NCI-H526 (cell line): ENCODE measurements around the gene KCTD2.
"Not testable (repeated sequence)": the region's sequence is repeated elsewhere in the genome, so short reads cannot be mapped to it uniquely, and the experiment has no call there.

Source experiments
- DNase-seq, 2 experiments: peaks; one replicate each; lab custom pipeline; 2025; lab: John Stamatoyannopoulos, UW

The KCTD2 gene, protein sequence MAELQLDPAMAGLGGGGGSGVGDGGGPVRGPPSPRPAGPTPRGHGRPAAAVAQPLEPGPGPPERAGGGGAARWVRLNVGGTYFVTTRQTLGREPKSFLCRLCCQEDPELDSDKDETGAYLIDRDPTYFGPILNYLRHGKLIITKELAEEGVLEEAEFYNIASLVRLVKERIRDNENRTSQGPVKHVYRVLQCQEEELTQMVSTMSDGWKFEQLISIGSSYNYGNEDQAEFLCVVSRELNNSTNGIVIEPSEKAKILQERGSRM

DNA sequence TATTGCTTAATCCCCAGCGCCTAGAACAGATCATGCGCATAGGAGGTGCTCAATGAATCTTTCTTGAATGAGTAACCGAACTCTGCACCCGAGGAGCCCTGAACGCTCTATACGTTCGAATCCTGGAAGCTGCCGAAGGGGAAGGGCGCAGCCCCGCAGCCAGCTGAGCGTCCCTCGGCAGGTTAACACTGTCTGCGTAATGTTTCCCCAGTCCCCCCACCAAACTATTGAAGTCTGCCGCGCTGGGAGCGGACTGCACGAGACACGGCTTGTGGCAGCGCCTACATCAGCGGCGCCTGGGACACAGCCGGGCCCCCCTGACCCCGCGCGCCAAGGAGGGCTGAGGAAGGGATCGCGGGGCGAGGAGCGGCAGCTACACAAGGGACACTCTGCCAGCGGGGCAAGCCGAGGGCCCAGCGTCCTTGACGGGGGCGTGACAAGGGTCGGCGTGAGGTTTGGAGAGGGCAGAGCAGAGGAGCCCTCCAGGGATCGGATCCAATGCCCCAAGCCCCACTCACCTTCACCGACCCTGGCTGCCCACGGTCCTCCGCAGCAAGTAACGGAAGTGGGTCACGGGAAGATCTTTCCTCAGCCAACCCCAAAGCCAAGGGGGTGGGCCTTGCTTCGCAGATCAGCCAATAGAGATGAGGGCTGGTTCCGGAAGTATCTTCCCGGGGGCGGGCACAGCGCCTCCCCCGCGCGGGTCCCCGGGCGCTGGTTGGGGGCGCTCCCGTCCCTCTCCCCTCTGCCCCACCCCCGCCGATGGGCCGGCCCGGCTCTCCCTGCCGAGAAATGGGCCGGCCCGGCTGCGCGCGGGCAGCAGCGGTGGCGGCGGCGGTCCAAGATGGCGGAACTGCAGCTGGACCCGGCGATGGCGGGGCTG, at the start of gene KCTD2, which contains the start of gene ATP5PD:
Gene KCTD2, plus strand, starts transcription at position 819 of the 883 bp plus-strand sequence. Its CDS starts 26 bp downstream, at position 845.
Gene ATP5PD, minus strand, starts transcription at position 563 of the 883 bp plus-strand sequence. CDS start 4,319 bp downstream, outside the sequence.
- DNase-seq, result peak; percentile 92 to 99

DNA sequence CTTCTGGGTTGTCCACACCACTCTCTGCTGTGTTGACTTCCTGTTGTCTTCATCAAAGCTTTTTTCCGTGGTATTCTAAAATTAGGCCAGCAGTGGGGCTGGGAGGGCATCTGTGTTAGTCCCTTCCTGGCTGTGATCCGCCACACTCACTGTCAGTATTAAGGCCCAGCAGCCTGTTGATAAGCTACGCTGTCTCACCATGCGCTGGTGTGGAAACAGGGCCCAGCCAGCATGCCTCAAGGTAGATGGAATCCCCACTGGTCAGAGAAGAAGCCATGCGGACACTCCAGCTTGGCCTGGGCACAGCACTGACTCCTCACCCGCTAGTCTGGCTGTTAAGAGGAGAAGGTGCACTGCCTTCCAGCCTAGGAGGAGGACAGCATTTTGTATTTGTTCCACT, 48.2 kb upstream of the KCTD2 start:
- no peak for DNase-seq

DNA sequence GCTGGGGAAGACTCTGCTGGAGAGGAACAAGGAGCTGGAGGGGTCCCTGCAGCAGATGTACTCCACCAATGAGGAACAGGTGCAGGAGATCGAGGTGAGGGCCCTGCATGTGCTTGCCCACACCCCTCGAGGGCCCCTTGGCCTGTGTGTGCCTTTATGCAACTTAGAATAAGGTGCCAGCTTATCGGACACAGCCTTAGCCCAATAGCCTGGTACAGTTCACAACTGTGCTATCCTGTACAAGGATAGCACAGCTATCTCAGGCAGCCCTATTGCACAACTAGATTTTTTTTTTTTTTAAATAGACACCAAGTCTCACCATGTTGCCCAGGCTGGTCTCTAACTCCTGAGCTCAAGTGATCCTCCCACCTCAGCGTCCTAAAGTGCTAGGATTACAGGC, 47.5 kb upstream of the KCTD2 start:
- no peak for DNase-seq

DNA sequence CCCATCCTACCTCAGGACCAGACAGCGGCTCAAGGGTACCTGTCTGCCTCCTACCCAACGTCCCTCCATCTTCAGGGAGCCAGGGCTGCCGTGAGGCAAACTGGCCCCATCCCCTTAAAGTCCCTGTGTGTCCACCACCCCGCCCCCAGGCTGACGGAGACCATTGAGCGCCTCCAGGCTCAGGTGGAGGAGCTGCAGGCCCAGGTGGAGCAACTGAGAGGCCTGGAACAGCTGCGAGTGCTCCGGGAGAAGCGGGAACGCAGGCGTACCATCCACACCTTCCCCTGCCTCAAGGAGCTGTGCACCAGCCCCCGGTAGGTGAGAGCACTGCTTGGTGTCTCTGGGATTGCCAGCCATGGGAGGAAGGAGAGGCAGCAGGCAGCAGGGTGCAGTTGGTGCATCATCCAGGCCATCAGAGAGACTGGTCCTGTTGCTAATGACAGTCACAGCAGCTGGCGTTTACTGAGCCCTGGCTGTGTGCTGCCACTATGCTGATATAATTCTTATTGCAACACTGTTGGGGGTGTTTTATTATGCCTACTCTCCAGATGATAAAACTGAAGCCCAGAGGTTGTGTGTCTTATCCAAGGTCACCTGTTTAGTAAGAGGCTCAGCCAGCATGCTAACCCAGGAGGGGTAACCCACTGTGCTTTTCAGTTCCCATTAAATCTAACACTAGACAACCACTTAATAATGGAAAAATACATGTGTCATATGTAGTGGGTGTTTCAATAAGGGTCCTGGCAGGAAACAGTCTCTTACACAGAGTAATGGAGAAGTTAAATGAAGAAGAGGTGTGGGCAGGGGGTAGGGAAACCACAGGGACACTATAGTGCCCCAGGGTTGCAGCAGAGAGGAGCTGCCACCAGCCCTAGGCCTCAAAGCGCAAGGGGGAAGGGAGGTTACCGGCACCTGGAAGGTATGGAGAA, 44.8 kb upstream of the KCTD2 start:
- no peak for DNase-seq

DNA sequence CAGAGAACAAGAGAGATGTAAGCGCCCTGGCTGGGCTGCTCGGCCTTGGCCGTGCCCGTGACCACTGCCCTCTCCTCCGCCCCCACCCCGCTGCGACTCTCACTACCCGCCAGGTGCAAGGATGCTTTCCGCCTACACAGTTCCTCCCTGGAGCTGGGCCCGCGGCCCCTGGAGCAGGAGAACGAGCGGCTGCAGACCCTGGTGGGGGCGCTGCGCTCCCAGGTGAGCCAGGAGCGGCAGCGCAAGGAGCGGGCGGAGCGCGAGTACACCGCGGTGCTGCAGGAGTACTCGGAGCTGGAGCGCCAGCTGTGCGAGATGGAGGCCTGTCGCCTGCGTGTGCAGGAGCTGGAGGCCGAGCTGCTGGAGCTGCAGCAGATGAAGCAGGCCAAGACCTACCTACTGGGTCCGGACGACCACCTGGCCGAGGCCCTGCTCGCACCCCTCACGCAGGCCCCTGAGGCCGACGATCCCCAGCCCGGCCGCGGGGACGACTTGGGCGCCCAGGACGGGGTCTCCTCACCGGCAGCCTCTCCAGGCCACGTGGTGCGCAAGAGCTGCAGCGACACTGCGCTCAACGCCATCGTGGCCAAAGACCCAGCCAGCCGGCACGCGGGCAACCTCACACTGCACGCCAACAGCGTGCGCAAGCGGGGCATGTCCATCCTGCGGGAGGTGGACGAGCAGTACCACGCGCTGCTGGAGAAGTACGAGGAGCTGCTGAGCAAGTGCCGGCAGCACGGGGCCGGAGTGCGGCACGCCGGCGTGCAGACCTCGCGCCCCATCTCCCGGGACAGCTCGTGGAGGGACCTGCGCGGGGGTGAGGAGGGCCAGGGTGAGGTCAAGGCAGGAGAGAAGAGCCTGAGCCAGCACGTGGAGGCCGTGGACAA, 43.7 kb upstream of the KCTD2 start:
- no peak for DNase-seq

DNA sequence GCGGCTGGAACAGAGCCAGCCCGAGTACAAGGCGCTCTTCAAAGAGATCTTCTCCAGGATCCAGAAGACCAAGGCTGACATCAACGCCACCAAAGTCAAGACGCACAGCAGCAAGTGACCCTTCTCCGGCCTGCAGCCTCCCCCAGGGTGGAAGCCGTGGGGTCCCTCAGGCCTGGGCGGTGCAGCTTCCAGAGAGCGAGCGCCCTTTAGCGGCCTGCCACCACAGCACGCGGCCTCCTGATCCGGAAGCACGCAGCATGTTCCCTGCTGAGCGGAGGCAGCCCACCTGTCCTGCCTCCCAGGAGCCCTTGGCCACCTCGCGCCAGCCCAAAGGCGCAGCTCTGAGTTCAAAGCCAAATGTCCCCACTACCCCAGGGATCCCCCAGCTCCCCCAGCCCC, 43.1 kb upstream of the KCTD2 start:
- no peak for DNase-seq

DNA sequence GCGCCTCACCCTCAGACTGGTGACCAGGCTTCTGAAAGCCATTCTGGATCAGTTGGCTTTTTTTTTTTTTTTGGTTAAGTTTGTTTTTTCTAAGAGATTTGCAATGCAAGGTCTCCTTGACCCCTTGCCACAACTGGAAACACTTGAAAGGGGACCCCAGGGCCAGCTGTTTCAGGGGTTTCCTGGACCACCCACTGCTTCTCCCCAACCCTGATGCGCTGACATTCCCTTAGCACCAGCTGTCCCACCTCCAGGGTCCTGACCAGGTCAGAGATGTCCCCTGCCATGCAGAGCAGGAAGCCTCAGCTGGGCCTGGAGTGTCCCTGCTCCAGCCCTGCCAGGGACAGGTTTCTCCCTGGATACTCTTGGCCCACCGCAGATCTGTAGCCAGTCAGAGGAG, 42.7 kb upstream of the KCTD2 start:
- no peak for DNase-seq

DNA sequence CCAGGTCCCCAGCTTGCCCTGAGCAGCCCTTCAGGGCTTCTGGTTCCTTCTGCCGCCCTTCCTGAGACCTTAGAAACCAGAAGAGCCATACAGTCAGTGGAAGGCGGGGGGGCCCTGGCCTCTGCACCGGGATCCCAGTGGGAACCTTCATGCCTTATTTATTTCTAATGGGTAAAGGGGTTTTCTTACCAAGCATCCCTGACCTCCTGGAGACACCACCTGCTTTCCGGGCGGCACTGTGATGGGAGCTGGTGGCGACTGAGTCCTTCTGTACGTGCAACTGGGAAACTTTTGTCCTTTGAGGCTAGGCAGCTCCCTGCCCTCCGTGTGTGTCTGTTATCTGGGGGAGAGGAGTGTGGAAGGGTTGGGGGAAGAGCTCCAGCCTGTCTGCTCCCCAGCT, 41.7 kb upstream of the KCTD2 start:
- DNase-seq, result no peak

DNA sequence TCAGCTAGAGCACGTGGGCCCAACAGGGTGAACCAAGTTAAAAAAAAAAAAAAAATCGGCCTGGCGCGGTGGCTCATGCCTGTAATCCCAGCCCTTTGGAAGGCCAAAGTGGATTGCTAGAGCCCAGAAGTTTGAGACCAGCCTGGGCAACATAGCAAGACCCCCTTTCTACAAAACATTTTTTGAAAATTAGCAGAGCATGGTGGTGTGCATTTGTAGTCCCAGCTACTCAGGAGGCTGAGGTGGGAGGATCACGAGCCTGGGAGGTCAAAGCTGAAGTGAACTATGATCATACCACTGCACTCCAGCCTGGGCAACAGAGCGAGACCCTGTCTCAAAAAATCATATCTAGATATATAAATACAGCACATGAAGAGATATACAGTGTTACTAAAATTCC, 40.9 kb upstream of the KCTD2 start:
- DNase-seq, result not testable (repeated sequence)

DNA sequence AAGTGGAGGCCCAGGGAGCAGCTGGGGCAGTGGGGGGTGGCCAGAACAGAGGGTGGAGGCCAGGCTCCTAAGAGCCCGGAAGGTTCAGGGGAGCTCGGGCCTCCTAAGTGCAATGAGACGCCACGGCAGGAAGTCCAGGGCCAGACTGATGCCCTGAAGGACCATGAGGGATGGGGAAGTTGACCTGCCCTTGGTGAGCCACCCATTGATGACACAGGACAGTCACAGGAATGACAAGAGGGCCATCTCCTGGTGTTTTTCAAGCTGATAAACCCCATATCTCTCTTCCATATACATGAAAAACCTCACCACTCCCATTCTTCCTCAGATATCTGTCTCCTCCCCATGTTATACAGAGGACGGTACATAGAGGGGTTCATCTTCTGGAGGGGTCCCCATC, 40.4 kb upstream of the KCTD2 start:
- no peak for DNase-seq

DNA sequence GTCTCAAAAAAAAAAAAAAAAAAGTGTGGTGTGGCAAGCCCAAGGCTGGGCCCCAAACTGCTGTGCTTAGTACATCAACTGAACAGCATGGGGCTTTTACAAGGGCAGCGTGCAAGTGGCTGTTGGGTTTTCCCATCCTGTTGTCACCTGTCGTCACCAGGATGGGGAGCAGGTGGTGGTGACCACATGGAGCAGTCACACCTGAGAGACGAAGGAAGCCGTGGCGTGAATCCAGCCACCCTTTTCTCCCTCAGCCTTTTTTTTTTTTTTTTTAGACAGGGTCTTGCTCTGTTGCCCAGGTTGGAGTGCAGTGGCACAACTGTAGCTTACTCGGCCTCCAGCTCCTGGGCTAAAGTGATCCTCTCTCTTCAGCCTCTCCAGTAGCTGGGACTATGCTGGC, 38.7 kb upstream of the KCTD2 start:
- DNase-seq, result no peak

DNA sequence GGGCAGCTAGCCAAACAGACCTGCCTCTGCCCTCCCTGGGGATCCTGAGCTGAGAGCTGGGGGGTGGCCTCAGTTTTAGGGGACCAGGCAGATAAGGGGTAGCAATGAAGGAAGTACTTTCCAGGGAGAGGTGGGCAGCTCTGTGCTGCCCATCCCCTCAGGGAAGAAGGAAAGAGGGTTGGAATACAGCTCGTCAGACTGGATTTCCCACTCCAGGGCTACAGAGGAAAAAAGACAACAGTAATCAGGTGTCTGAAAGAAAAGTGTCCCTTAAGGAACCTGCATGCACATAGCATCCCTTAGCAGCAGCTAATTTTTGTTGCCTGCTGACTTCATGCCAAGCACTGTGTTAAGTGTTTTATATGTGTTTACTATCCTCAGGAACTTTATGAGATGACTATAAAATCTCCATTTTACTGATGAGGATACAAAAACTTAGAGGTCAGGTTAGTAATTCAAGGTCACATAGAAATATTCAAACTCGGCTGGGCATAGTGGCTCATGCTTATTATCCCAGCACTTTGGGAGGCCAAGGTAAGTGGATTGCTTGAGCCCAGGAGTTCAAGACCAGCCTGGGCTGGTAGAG, 37.8 kb upstream of the KCTD2 start:
- no peak for DNase-seq

DNA sequence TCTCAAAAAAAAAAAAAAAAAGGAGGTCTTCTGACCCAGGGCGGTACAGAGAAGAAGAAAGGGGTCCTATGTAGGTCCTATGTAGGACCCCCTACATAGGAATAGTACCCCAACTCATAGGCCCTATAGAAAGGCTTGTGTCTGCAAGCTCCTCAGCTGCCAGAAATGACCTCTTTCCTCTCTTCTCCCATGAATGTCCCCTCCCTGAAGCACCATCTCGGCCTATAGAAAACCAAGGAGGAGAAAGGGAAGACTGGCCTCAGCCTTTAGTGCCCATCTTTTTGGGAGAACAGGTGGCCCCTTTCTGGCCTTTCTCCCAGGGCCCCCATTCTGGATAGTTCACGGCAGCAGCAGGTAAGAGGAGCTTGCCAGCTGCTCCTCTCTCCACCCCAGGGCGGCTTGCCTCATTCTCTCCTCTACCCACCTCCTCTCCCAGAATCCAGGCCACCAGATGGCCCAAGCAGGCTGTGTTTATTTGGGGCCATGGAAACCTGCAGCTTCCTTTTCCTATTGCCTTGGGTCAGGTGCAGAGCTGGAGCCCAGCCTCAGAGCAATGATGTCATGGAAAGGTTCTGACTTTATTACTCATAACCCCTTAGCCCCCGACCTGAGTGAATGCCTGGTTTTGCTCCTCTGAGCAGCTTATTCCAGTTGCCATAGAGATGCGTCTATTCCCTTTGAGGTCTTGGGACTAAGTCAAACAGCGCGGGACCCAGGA, 36.2 kb upstream of the KCTD2 start:
- peak; percentile 50 to 54 for DNase-seq

DNA sequence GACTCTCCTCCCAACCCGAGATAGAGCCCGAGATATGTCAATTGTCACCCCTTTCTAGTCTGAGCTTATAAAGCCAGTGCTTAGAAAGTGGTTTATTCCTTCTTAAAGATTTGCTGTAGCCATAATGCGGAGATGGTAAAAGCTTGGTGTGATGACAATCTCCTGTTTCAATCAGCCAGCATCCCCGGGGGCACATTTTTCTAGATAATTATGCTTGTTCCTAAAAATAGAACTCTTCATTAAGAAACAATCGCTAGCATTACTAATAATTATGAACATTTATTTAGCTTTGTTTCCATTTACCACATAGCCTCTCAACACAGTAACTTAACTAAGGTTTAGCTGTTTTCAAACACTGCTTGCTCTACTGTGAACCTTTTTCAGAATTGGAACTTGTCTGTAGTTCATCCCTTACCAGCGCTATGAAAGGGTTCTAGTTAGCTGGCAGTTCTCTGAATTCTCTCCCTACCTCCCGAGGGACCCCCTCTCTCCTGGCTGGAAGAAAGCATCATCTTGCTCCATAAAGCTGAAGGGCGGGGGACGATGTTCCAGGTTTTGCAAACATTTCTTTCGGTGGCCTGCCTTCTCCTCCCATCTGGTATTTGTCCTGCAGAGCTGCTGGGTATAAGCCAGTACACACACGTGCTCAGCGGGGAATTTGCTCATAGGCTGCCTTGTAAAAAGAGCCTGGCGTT, 35.5 kb upstream of the KCTD2 start:
- DNase-seq, result peak in 1 of 2 experiments; percentile 35

DNA sequence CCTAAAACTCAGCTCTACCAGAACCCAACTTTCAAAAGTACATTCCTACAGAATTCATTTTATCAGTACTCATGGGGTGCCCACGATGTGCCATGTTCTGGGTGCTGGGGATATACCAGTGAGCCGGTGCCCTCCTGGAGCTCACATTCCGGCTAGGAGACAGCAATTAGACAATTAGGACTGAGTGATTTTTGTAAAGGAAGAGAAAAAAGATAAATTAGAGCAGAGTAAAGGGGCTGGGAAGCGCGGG, 35.0 kb upstream of the KCTD2 start:
- DNase-seq, result no peak

DNA sequence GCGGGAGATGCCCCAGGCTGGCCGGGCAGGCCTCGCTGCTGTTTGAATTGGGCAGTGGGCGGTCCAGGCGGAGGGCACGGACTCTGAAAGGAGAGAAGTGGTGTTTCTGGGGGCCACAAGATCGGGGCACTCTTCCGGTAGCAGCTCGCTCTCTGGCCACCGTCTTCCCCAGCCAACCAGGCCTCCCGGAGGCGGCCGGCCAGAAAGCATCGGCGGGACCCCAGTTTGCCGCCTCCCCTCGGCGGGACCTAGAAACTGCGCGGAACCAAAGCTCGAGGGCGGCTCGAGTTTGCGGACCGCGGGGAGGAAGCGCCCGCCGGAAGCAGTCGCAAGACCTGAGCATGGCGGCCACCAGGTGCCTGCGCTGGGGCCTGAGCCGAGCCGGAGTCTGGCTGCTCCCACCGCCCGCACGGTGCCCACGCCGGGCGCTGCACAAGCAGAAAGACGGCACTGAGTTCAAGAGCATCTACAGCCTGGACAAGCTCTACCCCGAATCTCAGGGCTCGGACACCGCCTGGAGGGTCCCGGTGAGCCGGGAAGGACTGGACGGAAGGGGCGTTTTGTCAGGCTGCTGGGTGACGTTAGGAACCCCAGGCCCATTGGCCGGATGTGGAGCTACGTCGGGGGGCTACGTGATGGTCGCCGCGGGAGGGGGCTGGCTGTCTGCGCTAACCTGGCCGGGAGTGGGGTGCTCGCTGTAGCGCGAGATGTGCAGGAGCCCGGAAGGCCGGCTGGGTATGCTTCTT, 34.5 kb upstream of the KCTD2 start, which contains the start of gene MRPL58:
Gene MRPL58, plus strand, starts transcription at position 325 of the 746 bp plus-strand sequence. Its CDS starts 17 bp downstream, at position 342.
- peak; percentile 64 to 94 for DNase-seq

DNA sequence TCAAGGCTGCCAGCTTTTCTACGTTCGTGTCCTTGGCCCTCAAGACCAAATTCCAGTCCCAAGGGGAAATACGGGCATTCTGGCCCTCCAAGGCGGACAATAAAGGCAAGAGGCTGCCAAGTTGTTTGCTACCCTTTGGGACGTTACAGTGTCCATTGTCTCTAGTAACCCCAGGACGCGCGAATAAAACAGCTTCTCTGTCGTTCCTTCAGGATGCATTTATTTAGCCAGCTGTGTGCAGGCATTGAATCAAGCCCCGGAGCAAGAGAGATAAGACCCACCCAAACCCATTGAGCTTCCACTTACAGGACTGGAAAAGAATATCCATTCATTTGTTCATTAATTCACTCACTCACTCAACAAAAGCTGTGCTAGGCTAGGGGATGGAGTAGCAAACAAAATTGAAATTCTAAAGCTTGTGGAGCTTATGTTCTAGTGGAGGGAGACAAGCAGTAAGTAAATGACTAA, 33.9 kb upstream of the KCTD2 start:
- DNase-seq, result peak in 1 of 2 experiments; percentile 49

DNA sequence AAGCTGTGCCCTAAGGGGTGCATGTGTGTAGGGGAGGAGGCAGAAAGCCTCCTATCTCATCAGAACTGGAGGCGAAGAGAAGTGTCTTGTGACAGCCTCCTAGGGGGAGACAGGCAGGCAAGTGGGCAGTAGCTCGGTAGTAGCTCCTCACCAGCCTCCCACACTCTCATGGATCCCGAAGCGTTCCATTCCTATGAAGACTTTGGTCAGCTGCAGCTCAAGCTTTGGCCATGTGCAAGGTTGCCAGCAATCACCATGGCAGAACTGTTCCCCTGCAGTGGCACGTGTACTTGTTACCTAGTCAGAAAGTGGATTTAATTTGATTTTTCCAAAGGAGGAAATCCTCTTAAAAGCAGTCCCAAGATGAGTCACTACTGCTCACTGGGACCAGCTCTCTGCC, 27.9 kb upstream of the KCTD2 start:
- no peak for DNase-seq

DNA sequence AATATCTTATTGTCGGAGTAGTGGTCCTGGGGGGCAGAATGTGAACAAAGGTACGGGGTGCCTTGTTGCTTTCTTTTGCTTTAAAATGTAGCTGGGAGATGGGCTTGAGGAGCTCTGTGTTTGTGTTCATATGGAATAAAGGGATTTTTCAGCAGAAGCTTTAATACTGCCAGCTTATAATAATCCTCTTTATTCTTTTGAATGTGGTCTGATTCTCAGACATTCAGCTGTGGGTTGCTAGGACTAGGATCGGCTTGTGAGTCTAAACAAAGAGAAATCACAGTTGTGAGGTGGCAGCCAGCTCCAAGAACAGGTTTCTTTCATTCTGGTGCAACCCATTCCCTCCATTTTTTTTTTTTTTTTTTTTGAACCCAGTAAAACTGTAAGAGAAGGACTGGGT, 27.3 kb upstream of the KCTD2 start:
- DNase-seq, result no peak
